ENCODE results near the gene MMD. TPM values are rescaled to one million over a fixed set of nuclear protein-coding genes. Genes with fewer than 3 reads are reported as not detected.
"Not testable (repeated sequence)": the region's sequence is repeated elsewhere in the genome, so short reads cannot be mapped to it uniquely, and the experiment has no call there.

The MMD gene
- 10 to 100 TPM in 11 of 12 donors, not detected in 1; 12.3 to 19.7 (median 16.2) TPM for polyA plus RNA-seq (ENCODE audit: insufficient read length in 12 of 12)
- long read RNA-seq, donor 1, transcript MMD-201 (7 exons, 2,735 nt), result major isoform, 9 of 11 reads
- long read RNA-seq, donor 1, partial matches to known transcripts, result 0 of 11 reads
- long read RNA-seq, donor 1, other reads (novel, unspliced or antisense), result 0 of 11 reads
- long read RNA-seq, donor 2, transcript MMD-201 (7 exons, 2,735 nt), result major isoform, 5 of 7 reads
- long read RNA-seq, donor 2, partial matches to known transcripts, result 0 of 7 reads
- long read RNA-seq, donor 2, other reads (novel, unspliced or antisense), result 0 of 7 reads
- long read RNA-seq, donor 3, partial matches to known transcripts, result 0 of 4 reads
- long read RNA-seq, donor 3, other reads (novel, unspliced or antisense), result 0 of 4 reads
- long read RNA-seq, donor 4, partial matches to known transcripts, result 0 of 1 reads
- long read RNA-seq, donor 4, other reads (novel, unspliced or antisense), result 0 of 1 reads
- long read RNA-seq, donor 5, transcript MMD-201 (7 exons, 2,735 nt), result major isoform, 6 of 9 reads
- long read RNA-seq, donor 5, partial matches to known transcripts, result 0 of 9 reads
- long read RNA-seq, donor 5, other reads (novel, unspliced or antisense), result 0 of 9 reads
- long read RNA-seq, donor 6, partial matches to known transcripts, result 0 of 2 reads
- long read RNA-seq, donor 6, other reads (novel, unspliced or antisense), result 0 of 2 reads
- long read RNA-seq, donor 7, partial matches to known transcripts, result 0 of 3 reads
- long read RNA-seq, donor 7, other reads (novel, unspliced or antisense), result 0 of 3 reads
- long read RNA-seq, donor 8, transcript MMD-201 (7 exons, 2,735 nt), result major isoform, 5 of 6 reads
- long read RNA-seq, donor 8, partial matches to known transcripts, result 0 of 6 reads
- long read RNA-seq, donor 8, other reads (novel, unspliced or antisense), result 0 of 6 reads
- long read RNA-seq, donor 9, partial matches to known transcripts, result 0 of 3 reads
- long read RNA-seq, donor 9, other reads (novel, unspliced or antisense), result 0 of 3 reads
- long read RNA-seq, donor 10, partial matches to known transcripts, result 0 of 5 reads
- long read RNA-seq, donor 10, other reads (novel, unspliced or antisense), result 0 of 5 reads
- long read RNA-seq, donor 11, transcript MMD-201 (7 exons, 2,735 nt), result major isoform, 5 of 5 reads
- long read RNA-seq, donor 11, partial matches to known transcripts, result 0 of 5 reads
- long read RNA-seq, donor 11, other reads (novel, unspliced or antisense), result 0 of 5 reads

- peak; percentile 26 for DNase-seq
Measured at GRCh38 chr17:55421179-55421934, at the start of gene MMD. TSS of gene MMD (minus strand) at chr17:55421835. CDS start at chr17:55421695, 140 bp downstream.

GRCh38 chr17:55466671-55467070 is 45.0 kb upstream of the MMD start:
- no peak for DNase-seq

GRCh38 chr17:55465771-55466170 is 44.1 kb upstream of the MMD start:
- not testable (repeated sequence) for DNase-seq

GRCh38 chr17:55463600-55463999 is 42.0 kb upstream of the MMD start:
- no peak for DNase-seq

- DNase-seq, result no peak
Measured at GRCh38 chr17:55462711-55463110, 41.1 kb upstream of the MMD start.

GRCh38 chr17:55462234-55462633 is 40.6 kb upstream of the MMD start:
- DNase-seq, result no peak

- DNase-seq, result no peak
Measured at GRCh38 chr17:55458978-55459377, 37.3 kb upstream of the MMD start.

- no peak for DNase-seq
Measured at GRCh38 chr17:55458287-55458900, 36.8 kb upstream of the MMD start.

- DNase-seq, result no peak
Measured at GRCh38 chr17:55456307-55457240, 34.9 kb upstream of the MMD start.

- no peak for DNase-seq
Measured at GRCh38 chr17:55454906-55455474, 33.4 kb upstream of the MMD start.

GRCh38 chr17:55453839-55454557 is 32.4 kb upstream of the MMD start:
- no peak for DNase-seq

GRCh38 chr17:55452139-55452790 is 30.6 kb upstream of the MMD start:
- DNase-seq, result peak; percentile 49

- no peak for DNase-seq
Measured at GRCh38 chr17:55451758-55452138, 30.1 kb upstream of the MMD start.

GRCh38 chr17:55451203-55451641 is 29.6 kb upstream of the MMD start:
- no peak for DNase-seq

- no peak for DNase-seq
Measured at GRCh38 chr17:55450232-55450825, 28.7 kb upstream of the MMD start.

GRCh38 chr17:55448681-55449080 is 27.0 kb upstream of the MMD start:
- no peak for DNase-seq

GRCh38 chr17:55446581-55447205 is 25.1 kb upstream of the MMD start:
- DNase-seq, result no peak
